ENCODE measurements around the gene ADAM15.

- TF ChIP-seq CTCF (IDR thresholded peaks at IDR 0.05) (no peak), POLR2A (IDR thresholded peaks at IDR 0.05) (no peak)
Observed at GRCh38 chr1:155092641-155093040, 41.5 kb downstream of the ADAM15 start.
